K562 (cell line): Measurements from ENCODE around the gene LCN15.

Experiments used
- HINFP ChIP-seq: fragments of 450-650 bp; conservative IDR thresholded peaks from 2 replicates; pipeline ENCODE4 v1.6.1; 2016; ENCODE audit warnings: missing genetic modification characterization, low read depth, mild to moderate bottlenecking, control low read depth, missing compliant biosample characterization
- NFXL1 ChIP-seq: fragments of 450-650 bp; formaldehyde crosslinking; IDR thresholded peaks from 2 replicates; pipeline ENCODE4 v1.4.0; 2021; ENCODE audit warnings: mild to moderate bottlenecking
- ZNF316 ChIP-seq: fragments of 450-650 bp; IDR thresholded peaks from 2 replicates; pipeline ENCODE4 v1.6.1; 2016
- ZNF347 ChIP-seq: fragments of 450-650 bp; formaldehyde crosslinking; IDR thresholded peaks from 2 replicates; pipeline ENCODE4 v1.4.0; 2020; ENCODE audit warnings: low read depth, mild to moderate bottlenecking, moderate library complexity

- TF ChIP-seq ZNF316 = no peak
- no peak for TF ChIP-seq HINFP (tag)
- TF ChIP-seq NFXL1 (CRISPR knock-in tag) = no peak
- TF ChIP-seq ZNF347 (CRISPR knock-in tag) = no peak
These were observed 42.8 kb downstream of the LCN15 start for GRCh38 chr9:136721339-136722092.
